Astrocyte (in vitro differentiated cells and primary cell): ENCODE data around the gene KRTCAP2. TPM values are rescaled to one million over a fixed set of nuclear protein-coding genes. Genes with fewer than 3 reads are reported as not detected.

Experiments
- DNase-seq: peaks from one replicate; pipeline ENCODE4 v3.0.0-alpha.2; 2010; ENCODE audit warnings: low read depth
- FAIRE-seq: peaks from 2 replicates; lab custom pipeline; 2011; peaks lifted over from hg19 to GRCh38; lab: Jason Lieb, UNC
- H2AFZ ChIP-seq: 2 replicates; pipeline ENCODE4 v1.6.0; 2012; ENCODE audit warnings: low read depth, low read length, inconsistent platforms
- H3K27ac ChIP-seq: 2 replicates; pipeline ENCODE4 v1.5.1; 2011; ENCODE audit warnings: low read depth, low read length, inconsistent platforms
- H3K27me3 ChIP-seq: 2 replicates; pipeline ENCODE4 v1.6.0; 2011; ENCODE audit warnings: low read length, inconsistent platforms; ENCODE audit not compliant: insufficient read depth
- H3K36me3 ChIP-seq: 2 replicates; pipeline ENCODE4 v1.5.1; 2011; ENCODE audit warnings: low read length, inconsistent platforms; ENCODE audit not compliant: insufficient read depth
- H3K4me1 ChIP-seq: 2 replicates; pipeline ENCODE4 v1.5.1; 2011; ENCODE audit warnings: low read length, inconsistent platforms; ENCODE audit not compliant: insufficient read depth
- H3K4me2 ChIP-seq: 2 replicates; pipeline ENCODE4 v1.6.0; 2012; ENCODE audit warnings: low read length, inconsistent platforms
- H3K4me3 ChIP-seq: 2 replicates; pipeline ENCODE4 v1.5.1; 2011; ENCODE audit warnings: low read depth, mild to moderate bottlenecking, low read length, inconsistent platforms; ENCODE audit not compliant: insufficient read depth
- H3K79me2 ChIP-seq: 2 replicates; pipeline ENCODE4 v1.6.0; 2012; ENCODE audit warnings: mild to moderate bottlenecking, low read length, inconsistent platforms; ENCODE audit not compliant: insufficient read depth
- H3K9ac ChIP-seq: 2 replicates; pipeline ENCODE4 v1.6.0; 2012; ENCODE audit warnings: mild to moderate bottlenecking, low read length, inconsistent platforms
- H3K9me3 ChIP-seq: 2 replicates; pipeline ENCODE4 v1.5.1; 2012; ENCODE audit warnings: low read depth, mild to moderate bottlenecking, low read length, inconsistent platforms; ENCODE audit not compliant: insufficient read depth
- H4K20me1 ChIP-seq: 2 replicates; pipeline ENCODE4 v1.6.0; 2012; ENCODE audit warnings: low read length, inconsistent platforms; ENCODE audit not compliant: insufficient read depth
- H3K27ac Mint-ChIP-seq: one replicate; pipeline ENCODE4 v1.8.0; 2021; ENCODE audit warnings: mild to moderate bottlenecking, mixed read lengths; ENCODE audit not compliant: unreplicated experiment
- H3K27me3 Mint-ChIP-seq: one replicate; pipeline ENCODE4 v1.8.0; 2021; ENCODE audit warnings: low read depth, mixed read lengths; ENCODE audit not compliant: unreplicated experiment
- H3K36me3 Mint-ChIP-seq: one replicate; pipeline ENCODE4 v1.8.0; 2021; ENCODE audit warnings: low read depth, mixed read lengths; ENCODE audit not compliant: unreplicated experiment
- H3K4me1 Mint-ChIP-seq: one replicate; pipeline ENCODE4 v1.8.0; 2021; ENCODE audit warnings: low read depth, mixed read lengths; ENCODE audit not compliant: unreplicated experiment
- H3K4me3 Mint-ChIP-seq: one replicate; pipeline ENCODE4 v1.8.0; 2021; ENCODE audit warnings: mild to moderate bottlenecking, moderate library complexity, mixed read lengths; ENCODE audit not compliant: unreplicated experiment
- H3K9me3 Mint-ChIP-seq: one replicate; pipeline ENCODE4 v1.8.0; 2021; ENCODE audit warnings: mild to moderate bottlenecking, mixed read lengths; ENCODE audit not compliant: unreplicated experiment
- CTCF ChIP-seq: IDR thresholded peaks from 2 replicates; pipeline ENCODE4 v1.5.1; 2011; ENCODE audit warnings: low read depth, mild to moderate bottlenecking, inconsistent platforms, low read length, moderate library complexity; ENCODE audit not compliant: insufficient read depth
- EZH2 ChIP-seq: IDR thresholded peaks from 2 replicates; pipeline ENCODE4 v1.6.1; 2012; ENCODE audit warnings: mild to moderate bottlenecking, low read length, inconsistent platforms; ENCODE audit not compliant: insufficient read depth
- total RNA-seq: library from RNA; stranded (reverse); gene quantifications from 2 replicates; pipeline ENCODE4 v1.2.1, GENCODE V29; 2021

KRTCAP2 gene
- total RNA-seq, 1 donor from 2014 or later: 161 TPM

DNA sequence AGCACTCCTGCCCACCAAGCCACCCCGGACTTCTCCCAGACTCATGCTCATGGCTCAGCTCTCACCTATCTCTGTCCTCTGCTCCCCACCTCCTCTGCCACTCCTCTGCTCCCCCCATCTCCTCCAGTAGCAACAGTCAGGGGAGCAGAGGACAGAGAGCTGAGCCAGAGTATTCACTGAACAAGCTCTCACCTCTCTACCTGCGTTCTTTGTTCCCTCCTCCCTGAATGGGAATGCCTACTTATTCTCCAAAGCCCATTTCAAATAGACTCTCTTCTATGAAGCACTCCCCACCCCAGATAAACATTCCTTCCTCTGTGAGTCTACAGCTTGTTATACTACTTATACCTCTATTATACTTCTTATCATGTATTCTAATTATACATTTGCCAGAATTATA lies 51.9 kb downstream of the KRTCAP2 start:
- TF ChIP-seq CTCF: no peak
- TF ChIP-seq EZH2: no peak
- Mint-ChIP-seq H3K36me3 (no peaks in the 10 kb centered on the region), H3K27ac (no peak overlapping the region), H3K27me3 (peaks cover 35% of the 10 kb centered on the region), H3K9me3 (peaks cover 2% of the 10 kb centered on the region), H3K4me1 (peaks cover 14% of the 10 kb centered on the region), H3K4me3 (no peak overlapping the region)
- H3K9me3 ChIP-seq: no peaks in the 10 kb centered on the region
- peaks cover 9% of the 10 kb centered on the region for H3K4me1 ChIP-seq
- FAIRE-seq (no peak), DNase-seq (no peak)
- no peak overlapping the region for H3K4me2 ChIP-seq
- H3K27ac ChIP-seq: no peak overlapping the region
- H2AFZ ChIP-seq: no peak overlapping the region
- no peak overlapping the region for H3K9ac ChIP-seq
- no peak overlapping the region for H3K4me3 ChIP-seq
- H3K27me3 ChIP-seq: peaks cover 42% of the 10 kb centered on the region
- no peaks in the 10 kb centered on the region for H3K79me2 ChIP-seq
- H4K20me1 ChIP-seq: no peaks in the 10 kb centered on the region
- H3K36me3 ChIP-seq: no peaks in the 10 kb centered on the region

GRCh38 chr1:155120253-155120652 lies 52.9 kb downstream of the KRTCAP2 start:
- Histone ChIP-seq H3K9me3 (no peaks in the 10 kb centered on the region), H3K36me3 (no peaks in the 10 kb centered on the region), H4K20me1 (no peaks in the 10 kb centered on the region), H3K4me2 (no peak overlapping the region), H3K9ac (no peak overlapping the region), H3K27ac (no peak overlapping the region), H3K4me3 (no peak overlapping the region), H3K79me2 (no peaks in the 10 kb centered on the region), H3K27me3 (peaks cover 34% of the 10 kb centered on the region), H3K4me1 (peaks cover 7% of the 10 kb centered on the region), H2AFZ (no peak overlapping the region)
- Mint-ChIP-seq H3K36me3 (no peaks in the 10 kb centered on the region), H3K4me1 (peaks cover 11% of the 10 kb centered on the region), H3K9me3 (peaks cover 2% of the 10 kb centered on the region), H3K27ac (no peak overlapping the region), H3K27me3 (peaks cover 41% of the 10 kb centered on the region), H3K4me3 (no peak overlapping the region)
- TF ChIP-seq CTCF (no peak), EZH2 (no peak)
- no peak for DNase-seq
- FAIRE-seq: no peak

Other genes with a start within 250 kb of the KRTCAP2 start
- gene PMVK, start 236.6 kb downstream of the KRTCAP2 start, total RNA-seq: 15.5 and 15.6 TPM in 2 replicates
- 89.2 and 96.4 TPM in 2 replicates for gene PBXIP1, start 217.2 kb downstream of the KRTCAP2 start, total RNA-seq
- 20.0 and 21.8 TPM in 2 replicates for gene PYGO2, start 211.5 kb downstream of the KRTCAP2 start, total RNA-seq
- 391 and 397 TPM in 2 replicates for gene SHC1, start 202.6 kb downstream of the KRTCAP2 start, total RNA-seq
- 36.5 and 37.9 TPM in 2 replicates for gene CKS1B, start 198.6 kb downstream of the KRTCAP2 start, total RNA-seq
- 46.6 and 51.5 TPM in 2 replicates for gene FLAD1, start 190.0 kb downstream of the KRTCAP2 start, total RNA-seq
- 0.99 TPM in 1 of 2 replicates, not detected in the other for gene LENEP, start 179.7 kb downstream of the KRTCAP2 start, total RNA-seq
- gene ZBTB7B, start 170.5 kb downstream of the KRTCAP2 start, total RNA-seq: 46.1 and 47.5 TPM in 2 replicates
- gene DCST2, start 139.5 kb downstream of the KRTCAP2 start, total RNA-seq: 0.34 and 0.36 TPM in 2 replicates
- gene DCST1, start 139.5 kb downstream of the KRTCAP2 start, total RNA-seq: not detected in 2 replicates
- 66.8 and 68.3 TPM in 2 replicates for gene ADAM15, start 122.0 kb downstream of the KRTCAP2 start, total RNA-seq
- 11.8 TPM in 2 replicates for gene EFNA4, start 109.6 kb downstream of the KRTCAP2 start, total RNA-seq
- gene EFNA3, start 94.5 kb downstream of the KRTCAP2 start, total RNA-seq: 2.9 and 3.4 TPM in 2 replicates
- gene EFNA1, start 45.4 kb downstream of the KRTCAP2 start, total RNA-seq: 11.3 and 16.4 TPM in 2 replicates
- gene SLC50A1, start 37.5 kb downstream of the KRTCAP2 start, total RNA-seq: 22.8 and 25.4 TPM in 2 replicates
- 31.0 and 36.2 TPM in 2 replicates for gene DPM3, start 32.8 kb downstream of the KRTCAP2 start, total RNA-seq
- gene TRIM46, start 545 bp upstream of the KRTCAP2 start, total RNA-seq: 13.2 and 13.6 TPM in 2 replicates
- 153 and 162 TPM in 2 replicates for gene THBS3, start 34.6 kb upstream of the KRTCAP2 start, total RNA-seq
- 39.8 and 41.8 TPM in 2 replicates for gene MTX1, start 35.4 kb upstream of the KRTCAP2 start, total RNA-seq
- 51.1 and 51.7 TPM in 2 replicates for gene ENTREP3, start 82.2 kb upstream of the KRTCAP2 start, total RNA-seq
- 68.9 and 70.3 TPM in 2 replicates for gene SCAMP3, start 89.1 kb upstream of the KRTCAP2 start, total RNA-seq
- 31.7 and 36.1 TPM in 2 replicates for gene CLK2, start 100.2 kb upstream of the KRTCAP2 start, total RNA-seq
- 3.4 and 3.6 TPM in 2 replicates for gene HCN3, start 104.2 kb upstream of the KRTCAP2 start, total RNA-seq
- not detected in 2 replicates for gene PKLR, start 128.1 kb upstream of the KRTCAP2 start, total RNA-seq
- 153 and 217 TPM in 2 replicates for gene FDPS, start 135.6 kb upstream of the KRTCAP2 start, total RNA-seq
- gene RUSC1, start 147.6 kb upstream of the KRTCAP2 start, total RNA-seq: 48.0 and 48.7 TPM in 2 replicates